ENCODE results near the gene MYL10. TPM values are rescaled to one million over a fixed set of nuclear protein-coding genes. Genes with fewer than 3 reads are reported as not detected.

MYL10 gene
- total and polyA plus RNA-seq, 2 of the 8 experiments (the other 6 are each of a cell fraction or from before 2014, with no cell fraction given), result 0.18 TPM; not detected in 1

GRCh38 chr7:101582971-101583370 lies 46.1 kb downstream of the MYL10 start:
- no peak overlapping the region for H2BK5ac ChIP-seq (ENCODE audit: low read depth, low read length)
- no peak overlapping the region for H2AK5ac ChIP-seq (ENCODE audit: low read depth, low read length)
- DNase-seq (ENCODE audit: low read depth in 1 of 2, low spot score in 2 of 2) (no peak), FAIRE-seq (no peak)
- no peak overlapping the region for H2BK120ac ChIP-seq (replicated peaks; ENCODE audit: low read depth, low read length)
- H3K79me2 ChIP-seq (ENCODE audit: control insufficient read depth in 1 of 2, insufficient read depth in 2 of 2, low read length in 2 of 2), result no peaks in the 10 kb centered on the region
- H2BK15ac ChIP-seq (ENCODE audit: low read length), result no peak overlapping the region
- H3K36me3 ChIP-seq (ENCODE audit: control insufficient read depth in 2 of 4, insufficient read depth in 4 of 4, low read length in 3 of 4), result no peaks in the 10 kb centered on the region
- H2AFZ ChIP-seq (ENCODE audit: low read length), result no peak overlapping the region
- no peak overlapping the region for H4K91ac ChIP-seq (replicated peaks; ENCODE audit: insufficient read length, low read length)
- CTCF ChIA-PET (ENCODE audit: partially characterized antibody), result interaction anchor here (0.7 to 5.6 kb wide), 4 partner anchors 11 to 268 kb away, joined by 3 to 23 read pairs (median 5); no protein-coding TSS in a partner anchor
- no peak overlapping the region for H3K14ac ChIP-seq (ENCODE audit: insufficient read length)
- H3K4me2 ChIP-seq (ENCODE audit: insufficient read depth in 1 of 2, low read depth in 2 of 2, low read length in 2 of 2), result no peak overlapping the region
- H3K27me3 ChIP-seq (replicated peaks in 1 of 4; ENCODE audit: control insufficient read depth in 3 of 4, extremely low read depth in 1 of 4, insufficient read depth in 3 of 4, low read length in 3 of 4), result no peaks in the 10 kb centered on the region
- no peak overlapping the region for H3K23ac ChIP-seq (ENCODE audit: insufficient read length)
- H2BK12ac ChIP-seq (ENCODE audit: low read depth, low read length), result 0 out of 2 replicates have a peak overlapping the region, but pooled peaks have one; percentile 3
- no peak overlapping the region for H3K18ac ChIP-seq (ENCODE audit: extremely low read depth, low read length)
- no peak for TF ChIP-seq ATF3 (IDR thresholded peaks at IDR 0.05; ENCODE audit: insufficient read depth, low read depth, low read length)
- no peak for TF ChIP-seq EP300 (IDR thresholded peaks at IDR 0.05; ENCODE audit: borderline replicate concordance in 1 of 2, low read depth in 2 of 2, low read length in 2 of 2)
- TF ChIP-seq SIN3A (conservative IDR thresholded peaks at IDR 0.05 in 1 of 2, IDR thresholded peaks at IDR 0.05 in 1 of 2; ENCODE audit: low read depth in 1 of 2, low read length in 2 of 2), result no peak
- TF ChIP-seq BRCA1 (IDR thresholded peaks at IDR 0.05; ENCODE audit: low read depth, low read length), result no peak
- TF ChIP-seq TAF7 (optimal IDR thresholded peaks at IDR 0.05; ENCODE audit: borderline replicate concordance, low read depth, low read length), result no peak
- no peaks in the 10 kb centered on the region for H3K23me2 ChIP-seq (ENCODE audit: low read depth, low read length)
- POLR2A ChIA-PET (ENCODE audit: partially characterized antibody), result interaction anchor here (1.3 to 1.8 kb wide), 2 partner anchors 9 to 21 kb away, joined by 5 to 8 read pairs; no protein-coding TSS in a partner anchor
- peaks cover 0 to 7% of the 10 kb centered on the region in 2 experiments; a peak in 1 of 4 replicates for H3K9me3 ChIP-seq (ENCODE audit: insufficient read depth in 2 of 2, low read depth in 1 of 2, low read length in 1 of 2)
- H3K4me1 ChIP-seq (replicated peaks in 1 of 4; ENCODE audit: control insufficient read depth in 3 of 4, insufficient read depth in 4 of 4, low read length in 3 of 4), result no peaks in the 10 kb centered on the region
- H3K27ac ChIP-seq (ENCODE audit: low read depth, low read length), result no peak overlapping the region
- no peak overlapping the region for H3K56ac ChIP-seq (replicated peaks; ENCODE audit: insufficient read length, low read depth, low read length)
- H2BK20ac ChIP-seq (ENCODE audit: low read length), result no peak overlapping the region
- WGBS, 2 experiments (ENCODE audit: extremely low coverage in 1 of 2, insufficient coverage in 1 of 2, insufficient read length in 1 of 2, insufficient replicate concordance in 2 of 2, low coverage in 1 of 2, low lambda C conversion rate in 2 of 2, missing lambda C conversion rate in 1 of 2), result 98% methylated on average over 3 of the region's 3 CpGs; no CpG with 5 or more reads in 1 of the 2 experiments
- no peak overlapping the region for H4K5ac ChIP-seq (ENCODE audit: insufficient read length, low read depth, low read length)
- no peak overlapping the region for H3K9ac ChIP-seq (replicated peaks in 1 of 4; ENCODE audit: extremely low read depth in 1 of 4, low read depth in 3 of 4, low read length in 3 of 4)
- H3K4ac ChIP-seq (replicated peaks; ENCODE audit: insufficient read length, low read depth, low read length), result no peak overlapping the region
- H4K20me1 ChIP-seq (replicated peaks in 1 of 2; ENCODE audit: control insufficient read depth in 1 of 2, insufficient read depth in 2 of 2, low read length in 2 of 2), result no peaks in the 10 kb centered on the region
- no peak overlapping the region for H4K8ac ChIP-seq (ENCODE audit: extremely low read depth, insufficient read depth, low read length)
- H3K79me1 ChIP-seq (ENCODE audit: low read depth, low read length), result no peaks in the 10 kb centered on the region
- no peak overlapping the region for H3K4me3 ChIP-seq (ENCODE audit: extremely low read depth in 1 of 4, insufficient read depth in 2 of 4, low read depth in 3 of 4, low read length in 4 of 4)
